Fibroblast of skin of left biceps (primary cell): ENCODE measurements around the gene PTPRT.

Experiments used
- DNase-seq, 2 experiments: peaks; one replicate each; pipeline ENCODE4 v3.0.0-alpha.2; 2013; ENCODE audit warnings: low read depth in 2 of 2

Gene PTPRT

DNA sequence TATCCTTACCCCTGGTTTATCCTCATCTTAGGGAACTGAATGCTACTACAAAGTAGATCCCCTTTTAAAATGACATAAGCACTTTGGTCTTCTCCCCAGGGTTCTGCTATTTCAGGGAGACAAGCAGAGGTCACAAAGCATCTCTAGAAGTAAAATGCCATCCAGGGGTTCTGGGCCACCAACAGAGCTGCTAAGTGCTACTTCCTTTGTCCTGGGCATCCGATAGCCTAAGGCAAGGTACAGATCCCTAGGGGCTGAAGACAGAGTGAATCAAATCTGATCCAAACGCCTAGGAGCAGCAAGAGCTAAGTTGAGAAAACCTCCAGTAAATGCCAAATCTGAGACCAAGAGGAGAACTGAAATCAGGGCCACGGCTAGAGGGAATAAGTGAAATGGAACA is 161.2 kb downstream of the PTPRT start:
- DNase-seq: no peak

DNA sequence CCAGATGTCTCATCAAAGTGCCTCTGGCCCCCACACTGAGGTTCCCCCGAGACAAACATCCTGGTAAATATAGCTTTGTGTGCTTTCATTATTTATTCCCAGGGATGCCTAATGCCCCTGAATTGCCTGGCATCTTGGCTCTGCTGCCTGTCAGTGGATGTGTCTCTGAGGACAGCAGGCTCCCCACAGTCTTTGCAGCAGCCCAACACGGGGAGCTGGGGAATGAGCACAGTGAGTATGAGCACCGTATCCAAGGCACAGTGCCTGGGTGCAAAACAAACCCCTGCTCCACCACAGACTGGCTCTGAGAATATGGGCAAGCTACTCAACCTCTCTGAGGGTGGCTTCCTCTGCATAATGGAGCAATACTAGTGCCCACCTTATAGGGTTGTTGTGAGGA is 165.9 kb downstream of the PTPRT start:
- no peak for DNase-seq

DNA sequence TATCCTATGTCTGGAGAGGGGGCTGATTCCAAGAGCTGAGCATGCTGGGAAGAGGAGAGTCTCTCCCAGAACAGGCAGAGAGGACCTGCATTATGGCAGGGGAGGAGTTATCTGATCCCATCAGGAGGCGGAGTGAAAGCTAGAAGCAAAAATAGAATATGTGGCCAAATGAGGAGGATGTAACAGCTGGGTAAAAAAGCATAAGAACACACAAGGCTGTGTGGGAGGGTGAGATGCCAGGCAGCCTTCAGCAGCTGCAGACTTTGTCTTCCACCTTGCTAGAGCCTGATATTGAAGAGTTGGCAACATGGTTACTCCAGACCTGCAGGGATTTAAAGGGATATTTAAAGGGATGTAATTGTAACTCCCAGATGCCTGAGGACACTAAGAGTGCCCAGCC is 167.1 kb downstream of the PTPRT start:
- DNase-seq: no peak

DNA sequence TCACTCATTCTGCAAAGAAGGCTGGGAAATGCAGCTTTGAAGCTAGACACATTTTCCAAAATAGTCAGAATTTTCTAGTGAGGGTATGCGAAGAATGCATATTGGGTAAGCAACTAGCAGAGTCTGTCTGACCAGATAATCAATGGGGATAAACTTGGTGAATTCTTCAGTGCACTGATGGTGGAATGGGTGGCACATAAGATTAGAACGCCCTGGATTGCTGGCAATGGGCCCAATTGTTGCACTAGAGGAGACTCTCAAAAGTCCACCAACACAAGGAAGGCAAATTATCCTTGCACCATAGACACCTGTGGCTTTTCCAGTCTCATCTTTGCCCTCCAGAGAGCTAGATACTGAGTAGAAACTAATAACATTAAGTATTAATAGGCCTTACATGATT is 167.6 kb downstream of the PTPRT start:
- no peak for DNase-seq

DNA sequence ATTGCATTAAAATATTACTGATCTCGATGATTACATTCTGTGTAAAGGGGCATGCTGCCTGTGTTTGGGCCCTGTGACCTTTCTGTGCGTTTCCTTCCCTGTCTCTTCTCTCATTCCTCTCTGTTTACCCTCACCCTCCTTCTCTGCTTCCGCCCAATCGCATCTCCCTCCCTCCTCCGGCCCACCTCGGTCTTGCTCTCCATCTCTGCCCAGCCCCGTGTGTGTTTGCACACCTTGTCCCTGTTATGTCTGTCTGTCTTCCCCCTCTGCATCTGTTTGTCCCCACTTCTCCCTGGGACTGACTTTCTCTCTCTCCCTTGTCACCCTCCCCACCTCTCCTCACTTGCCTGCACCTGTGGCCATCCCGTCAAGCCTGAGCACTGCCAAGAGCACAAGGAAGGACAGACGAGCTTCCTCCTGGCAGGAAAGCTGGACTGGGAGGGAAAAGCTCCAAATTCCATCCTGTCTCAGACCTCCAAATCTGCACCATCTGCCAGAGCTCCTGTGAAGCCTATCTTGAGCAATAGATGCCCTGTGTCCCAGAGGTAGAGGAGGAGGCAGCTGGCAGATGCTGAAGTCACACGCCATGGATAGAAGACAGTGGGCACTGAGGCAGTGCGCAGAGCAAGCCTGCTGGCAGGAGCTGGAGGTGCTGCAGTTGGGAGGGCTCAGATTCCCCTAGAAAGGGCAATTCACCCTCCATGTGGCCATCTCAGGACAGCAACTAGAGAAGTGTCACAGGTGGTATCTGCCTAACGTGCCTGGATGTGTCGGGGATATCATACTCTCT is 172.3 kb downstream of the PTPRT start:
- no peak for DNase-seq

DNA sequence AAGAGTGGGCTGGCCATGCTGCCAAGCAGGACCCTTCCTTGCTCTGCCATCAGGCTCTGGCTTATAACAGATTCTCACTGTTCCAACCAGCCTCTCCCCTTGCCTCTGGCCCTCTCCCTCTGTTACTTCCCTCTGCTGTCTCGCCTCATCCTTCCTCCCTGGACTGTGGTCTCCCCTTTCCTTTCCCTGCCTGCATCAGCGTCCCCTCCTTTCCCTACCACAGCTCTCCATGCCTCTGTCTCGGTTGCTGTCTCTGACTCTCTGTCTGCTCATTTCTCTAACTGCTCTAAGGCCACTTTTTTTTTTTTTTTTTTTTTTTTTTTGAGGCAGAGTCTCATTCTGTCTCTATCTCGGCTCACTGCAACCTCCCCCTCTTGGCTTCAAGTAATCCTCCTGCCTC is 173.4 kb downstream of the PTPRT start:
- DNase-seq: no peak

DNA sequence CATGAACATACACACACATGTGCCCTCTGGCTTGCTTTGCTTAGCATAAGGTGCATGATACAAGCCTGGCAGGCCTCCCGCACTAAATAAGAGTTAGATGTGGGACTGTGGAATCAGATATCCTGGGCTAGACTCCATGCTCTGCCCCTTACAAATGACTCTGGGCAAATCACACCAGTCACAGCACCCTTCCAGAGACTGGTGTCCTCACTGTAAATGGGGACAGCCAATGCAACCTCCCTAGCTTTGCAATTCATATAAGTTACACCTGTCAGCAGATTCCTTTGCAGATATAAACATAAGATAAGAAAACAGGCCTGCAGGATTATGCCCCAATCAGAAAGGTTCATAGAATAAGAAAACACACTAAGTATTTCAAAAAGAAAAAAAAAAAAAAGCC is 174.1 kb downstream of the PTPRT start:
- no peak for DNase-seq

DNA sequence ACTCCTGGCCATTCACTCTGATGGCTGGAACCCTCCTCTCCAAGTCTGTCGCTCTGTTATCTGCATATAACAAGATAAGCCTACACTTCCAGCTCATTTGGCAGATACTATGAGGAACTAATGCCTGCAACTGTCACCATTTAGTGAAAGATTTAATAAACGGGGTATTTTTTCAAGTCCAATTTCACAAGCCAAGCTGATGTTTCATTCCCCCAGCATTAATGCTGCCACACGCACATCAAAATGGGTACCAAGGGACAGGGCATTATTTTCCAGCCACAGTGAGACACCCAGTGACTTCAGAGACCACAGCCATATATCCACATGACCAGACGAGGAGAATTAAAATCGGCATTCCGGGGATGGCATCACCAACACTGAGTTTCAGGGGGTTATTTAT is 175.5 kb downstream of the PTPRT start:
- DNase-seq: no peak

DNA sequence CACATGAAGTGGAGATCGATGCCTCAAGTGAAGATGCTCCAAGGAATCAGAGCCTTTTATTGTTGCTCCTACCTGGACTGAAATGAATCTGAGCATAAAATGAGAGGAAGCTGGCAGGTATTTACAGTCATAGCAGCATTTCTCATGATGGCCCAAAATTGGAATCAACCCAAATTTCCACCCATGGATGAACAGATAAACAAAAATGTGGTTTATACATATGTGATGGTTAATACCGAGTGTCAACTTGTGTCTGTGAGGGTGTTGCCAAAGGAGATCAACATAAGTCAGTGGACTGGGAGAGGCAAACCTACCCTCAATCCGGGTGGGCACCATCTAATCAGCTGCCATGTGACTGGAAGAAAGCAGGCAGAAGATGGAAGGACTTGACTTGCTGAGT is 178.2 kb downstream of the PTPRT start:
- no peak for DNase-seq

DNA sequence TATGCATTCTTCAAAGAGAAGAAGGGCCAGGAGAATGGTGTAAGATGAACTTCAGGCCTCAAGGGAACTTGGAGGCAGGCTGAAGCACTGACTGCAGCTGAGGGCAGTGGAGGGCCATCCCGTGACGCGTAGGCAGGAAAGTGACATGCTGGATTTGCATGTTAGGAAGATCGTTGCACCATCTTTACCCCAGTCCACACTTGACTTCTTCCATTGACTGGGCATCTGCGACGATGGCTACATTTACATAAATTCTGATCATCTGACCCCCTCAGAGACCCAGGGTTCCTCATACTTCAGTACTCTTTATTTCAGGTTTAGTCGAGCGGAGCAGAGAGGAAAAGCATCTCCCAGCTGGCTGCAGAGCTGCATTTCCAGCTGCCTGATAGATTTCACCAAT is 180.2 kb downstream of the PTPRT start:
- no peak for DNase-seq

DNA sequence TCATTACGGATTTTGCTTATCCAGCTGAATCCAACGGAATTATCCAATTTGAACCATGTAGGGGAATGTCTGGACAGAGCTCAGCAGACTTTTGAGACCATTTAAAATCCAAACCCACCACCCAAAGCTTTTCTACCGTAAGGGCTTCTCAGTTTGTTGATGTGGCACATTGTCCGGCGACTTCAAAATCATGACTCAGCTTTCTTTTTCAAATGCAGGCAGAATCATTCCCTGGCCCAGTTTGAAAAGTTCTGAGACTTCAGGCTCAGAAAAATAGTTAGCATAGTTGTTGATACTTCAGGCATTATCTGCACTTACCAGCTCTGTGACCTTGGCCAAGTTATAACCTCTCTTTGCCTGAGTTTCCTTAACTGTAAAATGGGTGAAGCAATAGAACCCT is 182.2 kb downstream of the PTPRT start:
- DNase-seq: no peak

DNA sequence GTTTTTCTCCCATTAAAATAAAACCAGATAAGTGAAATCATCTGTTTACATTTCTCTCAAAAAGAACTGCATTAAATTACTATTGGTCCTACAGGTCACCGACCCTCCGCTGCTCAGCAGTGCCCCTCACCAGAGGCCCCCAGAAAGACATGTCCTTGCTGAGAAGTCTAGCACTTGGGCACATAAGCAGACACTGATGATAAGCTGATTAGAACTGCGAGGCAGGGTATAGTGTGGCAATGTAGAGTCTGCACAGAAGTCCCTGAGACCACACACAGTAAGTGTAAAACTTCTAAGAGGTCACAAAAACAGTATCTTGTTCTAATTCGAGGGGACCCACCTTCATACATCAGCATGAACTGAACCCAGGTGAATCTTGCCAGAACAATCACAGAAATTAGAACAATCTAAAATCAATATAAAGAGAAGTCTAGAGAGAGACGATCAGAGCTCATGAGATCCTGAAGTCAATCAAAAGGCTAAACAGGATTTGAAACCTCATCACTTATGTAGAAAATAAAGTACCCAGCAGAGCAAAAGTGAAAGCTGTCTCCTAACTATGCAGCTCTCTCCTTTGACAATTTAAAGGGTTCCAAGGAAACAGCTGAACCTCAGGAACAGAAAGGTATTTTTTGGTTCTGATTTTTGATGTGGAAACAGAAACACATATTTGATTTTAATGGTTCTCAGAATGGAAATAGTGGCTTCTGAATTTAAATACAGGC is 182.9 kb downstream of the PTPRT start:
- DNase-seq: no peak

DNA sequence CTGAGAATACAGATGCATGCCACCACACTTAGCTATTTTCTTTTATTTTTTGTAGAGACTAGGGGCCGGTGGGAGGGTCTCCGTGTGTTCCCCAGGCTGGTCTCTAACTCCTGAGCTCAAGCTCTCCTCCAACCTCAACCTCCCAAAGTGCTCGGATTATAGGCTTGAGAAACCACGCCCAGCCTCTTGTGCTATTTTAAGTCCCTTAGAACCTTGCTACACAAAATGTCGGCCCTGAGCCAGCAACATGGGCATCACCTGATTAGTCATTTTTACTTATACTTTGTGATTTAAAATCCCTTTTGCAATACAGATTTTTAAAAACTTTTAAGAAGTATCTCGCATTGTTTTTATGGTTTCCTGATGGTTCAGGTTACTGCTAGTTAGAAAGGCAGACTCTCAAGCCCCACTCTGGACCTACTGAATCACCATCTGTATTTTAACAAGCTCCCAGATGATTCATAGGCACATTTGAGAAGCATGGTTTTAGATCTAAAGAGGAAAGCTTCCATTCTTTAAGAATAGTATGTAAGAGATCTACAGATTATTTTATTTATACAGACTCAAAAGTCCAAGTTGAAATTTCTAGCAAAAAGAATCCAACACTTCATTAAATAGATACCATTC is 186.3 kb downstream of the PTPRT start:
- no peak for DNase-seq

DNA sequence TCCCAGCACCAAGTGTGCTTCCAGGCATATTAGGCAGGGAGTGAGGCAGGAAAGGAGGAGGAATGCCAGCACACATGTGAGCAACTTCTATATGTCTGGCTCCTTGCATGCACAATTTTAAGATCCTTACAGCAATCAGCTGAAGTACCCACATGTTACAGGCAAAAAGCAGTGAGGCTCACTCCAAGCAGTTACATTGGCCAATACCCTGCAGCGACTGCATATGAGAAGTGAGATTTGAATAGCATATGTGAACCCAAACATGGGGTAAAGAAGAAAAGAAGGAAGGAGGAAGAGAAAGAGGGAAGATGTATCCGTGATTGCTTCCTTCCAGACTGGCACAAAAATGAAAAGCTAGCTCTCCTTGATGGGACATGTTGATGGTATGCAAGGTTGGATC is 193.6 kb downstream of the PTPRT start:
- DNase-seq: no peak

DNA sequence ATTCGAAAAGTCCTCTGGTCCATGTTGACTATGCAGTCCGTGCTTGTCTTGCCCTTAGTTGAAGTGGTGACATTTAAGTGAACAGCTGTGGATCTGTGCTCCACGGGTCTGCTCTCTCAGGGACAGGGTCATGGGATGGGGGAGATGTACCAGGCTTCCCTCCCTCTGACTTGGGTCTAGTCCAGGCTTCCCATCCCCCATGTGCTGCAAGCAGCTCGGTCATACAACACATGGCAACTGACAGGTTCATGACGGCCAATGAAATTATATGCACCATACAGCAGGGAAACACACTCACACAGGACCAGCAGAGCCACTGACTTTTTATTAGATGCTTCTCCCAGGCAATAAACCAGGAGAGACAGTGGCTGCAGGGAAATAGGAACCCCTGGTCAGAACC is 201.4 kb downstream of the PTPRT start:
- DNase-seq: no peak

DNA sequence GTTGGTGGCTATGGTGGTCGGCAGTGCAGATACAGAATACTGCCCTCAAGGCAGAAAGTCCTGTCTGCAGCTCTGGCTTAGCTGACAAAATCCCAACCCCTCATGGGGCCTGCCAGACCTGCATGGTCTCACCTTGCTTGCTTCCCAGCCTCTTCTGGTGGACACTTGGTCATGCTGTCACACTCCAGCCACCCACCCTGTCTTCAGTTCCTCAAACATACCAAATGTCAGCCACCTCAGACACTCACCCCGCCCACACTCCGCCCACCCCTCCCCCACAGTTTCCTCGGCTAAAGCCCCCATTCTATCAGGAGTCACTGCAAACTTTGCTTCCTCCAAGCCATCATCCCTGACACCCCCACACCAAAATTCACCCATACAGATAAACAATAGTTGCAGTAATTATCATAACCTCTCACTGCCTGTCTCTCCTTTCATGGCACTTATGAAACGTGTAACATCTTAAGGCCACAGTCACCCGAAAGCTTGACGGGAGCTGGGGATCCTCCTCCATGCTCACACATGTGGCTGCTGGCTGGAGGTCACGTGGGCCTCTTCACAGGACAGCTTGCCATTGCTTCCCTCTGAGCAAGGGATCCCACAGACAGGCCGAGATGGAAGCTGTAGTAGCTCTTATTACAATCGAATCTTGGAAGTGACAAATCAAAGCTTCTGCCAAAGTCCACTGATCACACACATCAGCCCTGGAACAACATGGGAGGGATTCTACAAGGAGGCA is 202.2 kb downstream of the PTPRT start:
- DNase-seq: no peak

DNA sequence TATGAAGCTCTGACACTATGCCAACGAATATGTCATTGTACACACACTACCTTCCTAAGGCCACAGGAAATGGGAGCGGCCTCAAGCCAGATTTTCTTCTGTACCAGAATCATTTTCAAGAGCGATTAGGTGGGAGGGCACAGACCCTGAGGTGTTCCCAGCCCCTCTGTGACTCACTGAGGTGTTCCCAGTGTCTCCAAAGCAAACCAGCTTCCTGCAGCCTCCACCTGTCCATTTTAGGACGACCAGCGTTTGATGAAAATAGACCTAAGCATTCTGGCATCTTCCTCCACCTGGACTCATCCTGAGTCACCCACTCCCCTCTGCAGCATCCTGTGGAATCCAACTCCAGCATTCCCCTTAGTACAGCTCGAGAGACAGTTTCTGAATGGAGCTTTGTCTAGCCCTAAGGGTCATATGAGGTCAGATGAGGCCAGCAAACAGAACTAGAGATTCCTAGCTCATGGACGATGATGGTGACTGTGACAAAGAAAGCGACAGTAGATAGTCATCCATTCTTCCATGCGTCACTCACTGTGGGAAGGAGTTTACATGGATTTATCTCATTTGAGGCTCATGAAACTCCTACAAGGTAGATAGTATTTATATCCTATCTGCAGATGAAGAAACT is 203.4 kb downstream of the PTPRT start:
- DNase-seq: no peak

DNA sequence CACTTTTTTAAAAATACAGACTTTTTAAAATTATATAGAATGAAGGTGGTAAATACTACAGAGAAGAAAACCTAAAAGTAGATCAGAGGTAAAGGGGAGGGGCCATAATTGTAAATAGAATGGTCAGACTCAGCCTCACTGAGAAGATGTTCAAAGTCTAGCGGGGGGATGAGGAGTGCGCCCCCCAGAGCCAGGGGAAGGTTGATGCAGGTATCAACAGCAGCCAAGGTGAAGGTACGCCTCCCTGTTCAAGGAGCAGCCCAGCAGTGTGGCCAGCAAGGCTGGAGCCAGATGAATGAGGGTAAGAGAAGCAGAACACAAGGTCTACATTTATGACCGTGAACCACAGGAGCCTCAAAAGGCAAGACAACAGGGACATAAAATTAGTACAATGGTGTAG is 204.1 kb downstream of the PTPRT start:
- DNase-seq: no peak

DNA sequence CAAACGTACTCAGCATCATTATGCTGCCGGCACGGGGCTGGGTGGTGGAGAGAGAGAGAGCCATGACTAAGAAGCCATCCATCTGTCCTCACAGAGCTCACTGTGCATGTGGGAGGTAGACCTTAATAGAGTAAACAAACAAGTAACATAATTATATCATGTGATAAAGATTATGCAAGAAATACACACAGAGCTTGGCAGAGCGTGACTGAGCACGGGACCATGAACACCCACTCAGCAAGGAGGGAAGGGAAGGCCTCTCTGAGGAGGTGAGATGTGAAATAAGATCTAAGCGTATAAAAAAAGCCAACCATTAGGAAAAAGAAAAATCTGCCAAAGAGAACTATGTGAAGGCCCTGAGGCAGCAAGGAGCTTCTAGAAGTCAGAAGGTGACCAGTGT is 207.5 kb downstream of the PTPRT start:
- no peak for DNase-seq

DNA sequence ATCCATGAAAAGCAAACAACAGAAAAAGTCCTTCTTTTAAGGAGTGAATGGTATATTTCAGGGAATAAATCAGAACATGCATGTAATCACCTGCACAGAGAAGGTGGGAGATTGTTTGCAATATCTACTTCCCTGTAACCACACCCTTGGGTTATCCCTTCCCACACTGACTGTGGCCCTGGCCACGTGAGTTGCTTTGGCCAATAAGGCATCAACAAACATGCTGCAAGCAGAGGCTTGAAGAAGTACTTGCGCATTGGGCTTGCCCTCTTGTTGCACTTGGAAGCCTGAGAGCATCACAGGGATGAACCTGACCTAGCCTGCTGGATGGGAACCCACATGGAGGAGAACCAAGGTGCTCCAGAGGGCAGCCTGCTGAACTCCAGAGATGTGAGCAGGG is 208.5 kb downstream of the PTPRT start:
- DNase-seq: no peak

DNA sequence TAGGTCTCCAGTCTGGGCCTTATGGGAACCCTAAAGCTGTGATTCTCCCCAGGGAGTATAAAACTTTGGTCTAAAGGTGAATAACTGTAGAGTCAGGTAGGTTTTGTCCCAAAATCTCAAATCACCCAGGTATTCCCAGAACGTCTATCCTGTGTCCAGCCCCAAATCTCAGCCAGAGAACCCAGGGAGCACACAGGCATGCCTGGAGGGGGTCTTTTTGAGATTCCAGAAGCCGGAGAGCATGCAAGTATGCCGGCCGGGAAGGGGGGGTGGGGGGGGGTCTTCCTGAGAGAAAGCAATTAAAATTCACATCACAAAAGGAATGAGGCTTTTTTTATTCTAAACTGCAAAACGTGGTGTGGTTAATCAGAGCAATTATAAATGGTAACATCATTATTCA is 210.0 kb downstream of the PTPRT start:
- DNase-seq: no peak
